ENCODE measurements around the gene ARHGEF4.

The ARHGEF4 gene

DNA sequence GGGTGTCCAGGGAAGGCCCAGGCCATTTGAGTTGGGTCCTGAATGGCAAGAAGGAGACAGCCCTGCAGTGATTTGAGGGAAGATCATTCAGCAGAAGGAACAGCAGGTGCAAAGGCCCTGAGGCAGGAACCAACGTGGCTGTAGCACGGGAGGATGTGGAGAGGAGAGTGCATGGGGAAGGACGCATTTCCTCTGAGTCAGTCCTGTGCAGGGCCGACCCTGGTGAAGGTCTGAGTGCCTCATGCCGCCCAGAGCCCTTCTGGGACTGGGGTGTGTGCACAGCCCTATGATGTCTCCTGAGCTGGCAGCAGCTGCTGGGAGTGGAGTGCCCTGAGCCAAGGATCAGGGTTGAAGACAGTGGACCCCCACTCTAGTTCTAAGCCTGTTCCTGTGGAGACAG is 17.9 kb upstream of the ARHGEF4 start:
- no peak for DNase-seq (ENCODE audit: low spot score)

DNA sequence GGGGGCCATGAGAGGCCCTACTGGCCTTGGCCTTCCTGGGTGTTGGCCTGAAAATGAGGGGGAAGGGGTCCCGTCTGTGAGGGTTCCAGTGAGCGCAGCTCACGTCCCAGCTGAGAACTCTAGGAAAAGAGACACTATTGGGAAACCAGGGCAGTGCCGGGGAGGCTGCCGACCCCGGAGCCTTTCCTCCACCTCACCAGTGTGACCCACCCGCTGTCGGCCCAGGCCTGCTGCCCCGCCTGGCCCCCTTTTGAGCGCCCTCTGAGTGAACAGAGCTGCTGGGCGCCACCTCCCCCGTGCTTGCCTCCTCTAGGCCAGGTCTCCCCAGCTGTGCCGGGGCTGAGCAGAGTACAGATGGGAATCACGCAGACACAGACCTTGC is 17.5 kb upstream of the ARHGEF4 start:
- DNase-seq (ENCODE audit: low spot score): no peak

DNA sequence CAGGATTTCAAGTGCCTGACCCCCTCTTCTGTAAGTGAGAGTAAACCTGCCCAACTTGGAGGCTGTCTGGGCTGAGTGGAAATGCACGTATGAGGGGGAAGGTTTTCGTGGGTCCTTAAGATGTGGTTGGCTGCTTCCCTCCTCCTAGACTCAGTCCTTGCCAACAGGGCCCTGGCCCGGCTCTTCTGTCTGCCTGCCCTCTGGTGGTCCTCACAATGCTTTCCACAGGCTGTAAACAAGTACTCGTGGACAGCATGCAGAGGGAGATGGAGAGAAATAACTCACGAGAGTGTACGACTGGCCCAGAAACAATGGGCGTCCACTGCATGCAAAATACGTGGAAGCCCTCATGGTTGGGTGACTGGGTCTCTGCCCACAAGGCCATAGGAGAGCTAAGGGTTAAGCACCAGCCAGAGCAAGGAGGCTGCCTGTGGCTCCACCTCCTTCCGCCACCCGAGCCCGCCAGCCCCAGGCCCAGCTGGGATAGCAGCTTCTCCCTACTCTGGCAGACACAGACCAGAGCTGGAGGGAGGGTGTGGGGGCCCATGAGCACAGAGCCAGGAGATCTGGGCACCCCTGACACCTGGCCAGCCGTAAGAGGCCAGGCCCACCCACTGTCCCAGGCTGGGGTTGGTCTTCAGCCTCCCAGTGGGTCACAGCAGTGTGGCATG is 17.0 kb upstream of the ARHGEF4 start:
- no peak for DNase-seq (ENCODE audit: low spot score)

DNA sequence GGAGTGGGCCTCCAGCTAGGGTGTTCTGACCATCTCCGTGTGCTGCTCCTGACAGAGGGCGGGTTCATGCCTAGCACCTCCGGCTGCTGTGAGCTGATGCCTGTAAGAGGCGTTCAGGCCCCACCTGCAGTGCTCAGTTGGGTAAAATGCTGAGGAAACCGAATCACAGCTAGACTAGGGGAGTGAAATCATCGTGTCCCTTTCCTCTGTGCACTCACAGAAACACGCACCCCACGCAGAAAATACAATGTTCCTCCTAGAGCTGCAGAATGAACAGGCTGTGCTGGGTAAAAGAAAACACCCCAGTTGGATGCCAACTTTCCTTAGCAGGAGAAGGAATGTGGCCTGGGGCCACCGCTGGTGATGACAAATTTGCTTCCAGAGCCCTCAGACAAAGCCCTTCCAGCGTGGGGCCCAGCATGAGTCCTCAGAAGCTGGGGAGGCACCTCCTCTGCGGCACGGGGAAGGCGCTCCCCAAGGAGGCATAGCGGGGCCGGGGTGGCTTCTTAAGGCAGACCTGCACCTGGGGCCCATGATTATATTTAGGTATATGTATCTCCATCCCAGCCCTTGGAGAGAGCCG is 16.3 kb upstream of the ARHGEF4 start:
- DNase-seq (ENCODE audit: low spot score): no peak

DNA sequence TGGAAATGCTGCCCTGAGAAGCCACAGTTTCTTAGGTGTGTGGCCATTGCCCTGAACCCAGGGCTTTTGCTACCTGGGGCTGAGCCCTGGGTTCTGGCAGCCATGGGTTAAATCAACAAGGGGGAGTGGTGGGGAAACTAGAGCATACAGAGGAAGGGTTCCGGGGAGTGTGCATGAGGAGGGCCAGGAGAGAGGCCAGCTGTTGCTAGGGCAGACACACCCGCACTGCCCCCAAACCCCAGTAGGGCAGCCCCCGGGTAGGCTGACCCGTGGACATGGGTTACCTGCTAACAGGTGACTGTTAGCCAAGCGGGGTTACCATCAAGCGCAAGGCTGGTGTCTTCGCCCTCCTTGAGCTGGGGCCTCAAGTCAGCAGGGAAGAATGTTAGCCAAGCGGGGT is 14.8 kb upstream of the ARHGEF4 start:
- no peak for DNase-seq (ENCODE audit: low spot score)

DNA sequence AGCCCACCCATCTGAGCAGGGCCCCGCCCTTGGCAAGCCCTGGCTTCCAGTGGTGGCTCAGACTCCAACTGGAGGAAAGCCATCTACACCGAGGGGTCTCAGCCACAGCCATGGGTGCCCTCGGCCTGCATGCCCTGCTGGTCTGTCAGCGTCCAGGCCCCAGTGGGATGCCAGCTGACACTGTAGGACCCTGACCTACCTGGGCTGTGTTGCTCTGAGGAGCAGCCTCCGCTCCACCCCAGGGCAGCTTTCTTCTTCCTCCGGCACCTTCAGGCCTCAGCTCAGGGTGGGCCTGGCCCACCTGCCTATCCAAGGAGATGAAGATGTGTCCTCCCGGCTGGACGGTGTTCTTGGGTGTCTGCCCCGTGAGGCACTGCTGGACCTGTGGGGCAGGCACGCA is 13.9 kb upstream of the ARHGEF4 start:
- DNase-seq (ENCODE audit: low spot score): no peak

DNA sequence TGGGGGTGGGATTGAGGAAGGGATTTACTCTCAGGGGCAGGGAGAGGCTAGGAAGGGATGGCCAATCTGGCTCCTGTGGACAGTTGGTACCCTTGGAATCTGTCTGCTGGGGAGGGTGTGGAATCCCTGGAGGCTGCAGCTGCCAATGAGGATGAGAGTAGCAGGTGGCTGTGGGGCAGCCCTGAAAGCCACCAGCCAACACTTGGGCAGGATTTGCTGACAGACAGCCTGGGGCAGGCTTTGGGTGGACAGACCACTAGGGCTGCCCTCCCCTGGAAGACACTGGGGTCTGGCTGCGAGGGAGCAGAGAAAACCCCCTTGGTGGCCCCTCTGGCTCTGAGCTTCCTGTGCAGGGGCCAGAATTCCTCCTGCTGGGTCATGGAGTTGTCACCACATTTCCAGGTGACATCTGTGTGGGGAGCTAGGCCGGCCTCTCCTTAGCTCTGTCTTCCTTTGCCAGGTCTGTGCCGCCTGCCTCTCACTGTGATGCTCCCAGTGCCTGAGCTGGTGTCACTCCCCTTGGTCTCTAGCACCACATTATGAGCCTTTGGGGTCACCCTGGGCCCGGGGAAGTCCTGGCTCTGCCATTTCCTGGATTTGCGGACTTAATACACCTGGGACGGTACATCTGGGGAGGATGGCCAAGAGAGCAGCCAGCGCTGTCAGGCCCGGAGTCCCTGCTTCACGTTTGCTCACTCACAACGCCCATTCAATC is 13.4 kb upstream of the ARHGEF4 start:
- DNase-seq (ENCODE audit: low spot score): no peak

DNA sequence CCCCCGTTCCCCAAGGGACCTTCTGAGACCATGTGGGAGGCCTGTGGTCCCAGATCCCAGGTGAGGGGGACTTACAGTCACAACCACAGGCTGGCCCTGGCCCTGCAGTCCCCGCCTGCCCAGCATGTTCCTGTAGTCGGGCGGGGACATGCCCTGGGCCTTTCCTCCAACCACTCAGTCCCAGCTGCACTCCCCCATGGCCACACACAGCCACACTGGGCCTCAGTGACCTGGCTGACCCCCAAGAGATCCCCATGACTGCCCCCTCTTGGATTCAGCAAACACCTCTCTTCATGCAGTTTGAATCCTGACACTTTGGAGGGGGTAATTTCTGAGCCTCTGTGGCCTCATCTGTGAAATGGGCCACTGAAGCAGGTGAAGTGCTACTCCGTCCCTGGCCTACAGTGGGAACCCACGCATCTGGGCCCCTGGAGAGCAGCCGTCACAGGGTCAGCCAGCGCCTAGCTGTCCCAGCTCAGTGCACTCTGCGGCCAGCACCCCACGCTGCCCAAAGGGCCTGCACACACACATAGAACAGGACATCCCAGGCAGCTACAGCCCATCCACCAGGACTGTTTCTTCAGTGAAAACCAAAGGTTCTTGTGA is 12.7 kb upstream of the ARHGEF4 start:
- DNase-seq (ENCODE audit: low spot score): no peak

DNA sequence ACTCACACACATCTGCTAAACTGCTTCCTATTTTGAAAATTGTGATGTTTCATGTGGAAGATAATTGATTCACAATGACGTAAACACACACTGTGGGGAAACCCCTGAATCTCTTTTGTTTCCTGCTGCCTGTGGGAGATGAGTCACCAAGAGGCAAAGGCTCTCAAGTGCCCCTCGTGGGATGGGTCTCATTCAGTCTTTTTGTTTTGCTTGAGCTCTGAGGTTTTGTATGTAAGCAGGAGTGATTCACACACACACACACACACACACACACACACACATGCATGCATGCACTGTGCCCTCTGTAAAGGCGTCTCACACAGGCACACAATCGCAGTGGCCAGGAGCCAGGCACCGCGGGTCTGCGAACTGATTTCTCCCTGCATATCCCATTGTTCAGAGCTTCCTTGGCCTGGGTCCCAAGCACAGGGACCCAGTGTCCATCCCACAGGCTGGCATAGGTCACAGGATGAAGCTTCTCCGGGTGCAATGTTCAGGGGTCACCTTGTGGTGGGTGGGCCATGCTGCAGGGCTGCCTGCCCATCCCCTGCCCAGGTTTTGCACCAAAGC is 12.1 kb upstream of the ARHGEF4 start:
- DNase-seq (ENCODE audit: low spot score): peak; percentile 97

DNA sequence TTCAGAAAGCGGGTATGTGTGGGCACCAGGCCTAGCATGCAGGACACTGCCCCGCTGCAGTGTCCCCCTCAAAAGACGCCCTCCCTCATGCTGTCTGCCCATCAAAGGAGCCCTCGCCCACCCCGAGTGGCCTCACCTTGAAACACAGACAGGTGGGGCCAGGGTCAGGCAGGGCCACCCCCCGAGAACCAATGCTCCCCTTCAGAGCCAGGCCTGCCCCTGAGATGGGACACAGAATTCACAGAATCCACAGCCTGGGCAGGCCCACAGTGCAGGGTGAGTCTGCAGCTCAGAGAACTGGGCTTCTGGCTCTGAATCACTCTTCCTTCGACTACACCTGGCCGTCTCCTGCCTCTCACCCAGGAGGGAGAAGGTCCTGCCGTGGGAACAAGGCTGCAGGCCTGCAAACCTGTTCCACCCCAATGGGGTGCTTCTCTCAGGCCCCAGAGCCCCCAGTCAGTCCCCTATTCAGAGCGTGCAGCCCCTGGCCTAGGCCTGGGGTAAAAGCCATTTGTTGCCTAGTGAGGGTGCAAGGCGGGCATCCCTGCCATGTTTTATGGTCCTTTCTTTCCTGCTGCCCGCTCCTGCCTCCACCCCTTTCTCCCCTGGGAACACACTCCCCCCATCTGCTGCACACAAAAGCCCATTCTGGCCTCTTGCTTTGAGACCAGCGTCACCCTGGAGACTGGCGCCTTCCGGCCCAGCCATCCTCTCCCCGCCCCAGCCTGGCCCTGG is 11.3 kb upstream of the ARHGEF4 start:
- DNase-seq (ENCODE audit: low spot score): no peak

DNA sequence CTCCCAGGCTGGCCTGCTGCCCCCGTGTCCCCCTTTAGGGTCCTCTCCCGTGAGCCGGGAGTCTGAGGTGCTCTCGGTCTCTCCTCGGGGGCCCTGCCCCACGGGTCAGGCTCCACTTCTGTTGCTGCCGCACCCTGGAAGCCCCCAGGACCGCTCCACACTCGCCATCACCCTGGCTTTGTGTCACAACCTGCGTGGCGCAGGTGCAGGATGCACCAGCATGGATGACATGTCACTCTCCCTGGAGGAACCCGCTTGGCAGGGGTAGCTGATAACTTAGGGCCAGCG is 10.8 kb upstream of the ARHGEF4 start:
- no peak for DNase-seq (ENCODE audit: low spot score)

DNA sequence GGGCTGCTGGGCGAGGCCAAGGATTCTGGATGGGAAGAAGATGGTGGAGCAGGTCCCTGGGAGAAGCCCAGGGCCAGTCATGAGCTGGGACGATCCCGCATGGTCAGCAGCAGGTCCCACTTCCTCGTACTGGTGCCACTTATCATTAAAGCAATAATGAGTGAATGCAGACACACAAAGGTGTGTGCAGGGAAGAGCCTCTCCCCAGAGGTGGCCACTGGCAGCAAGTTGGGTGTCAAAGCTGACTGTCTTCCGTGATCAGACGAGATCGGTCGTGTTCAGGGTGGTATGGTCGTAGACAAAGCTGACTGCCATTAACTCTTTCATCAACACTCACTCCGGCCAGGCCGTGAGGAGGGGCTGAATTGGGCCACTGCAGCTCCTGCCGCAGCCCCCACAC is 10.3 kb upstream of the ARHGEF4 start:
- DNase-seq (ENCODE audit: low spot score): no peak

DNA sequence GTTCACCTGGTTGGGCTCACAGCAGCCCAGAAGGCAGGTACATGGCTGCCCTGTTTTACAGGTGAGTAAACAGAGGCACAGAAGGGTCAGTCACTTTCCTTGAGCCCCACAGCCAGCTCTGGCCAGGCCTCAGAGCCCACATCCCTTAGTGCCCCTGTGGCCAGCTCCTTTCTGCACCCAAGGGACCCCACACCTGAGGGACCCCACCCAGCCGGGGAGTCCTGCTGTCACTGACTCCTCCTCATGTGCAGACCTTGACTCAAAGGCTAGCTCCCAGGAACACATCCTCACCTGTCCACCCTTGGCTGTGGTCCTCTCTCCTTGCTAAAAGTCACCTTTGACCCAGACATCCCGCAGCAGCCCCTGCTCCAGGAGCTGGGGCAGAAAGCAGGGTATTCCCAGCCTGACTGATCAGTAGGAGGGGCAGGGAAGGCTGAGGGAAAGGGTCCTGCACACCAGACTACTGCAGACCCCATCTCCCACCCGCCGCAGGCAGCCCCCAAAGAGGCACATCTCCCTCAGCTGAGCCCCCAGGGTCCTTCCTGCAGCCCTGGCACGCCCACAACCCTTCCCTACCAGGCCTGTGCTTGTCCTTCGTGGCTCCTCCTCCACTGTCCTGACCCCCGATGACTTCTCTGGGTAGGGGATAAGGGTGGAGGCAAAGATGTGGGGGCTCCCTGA is 9.8 kb upstream of the ARHGEF4 start:
- DNase-seq (ENCODE audit: low spot score): no peak

DNA sequence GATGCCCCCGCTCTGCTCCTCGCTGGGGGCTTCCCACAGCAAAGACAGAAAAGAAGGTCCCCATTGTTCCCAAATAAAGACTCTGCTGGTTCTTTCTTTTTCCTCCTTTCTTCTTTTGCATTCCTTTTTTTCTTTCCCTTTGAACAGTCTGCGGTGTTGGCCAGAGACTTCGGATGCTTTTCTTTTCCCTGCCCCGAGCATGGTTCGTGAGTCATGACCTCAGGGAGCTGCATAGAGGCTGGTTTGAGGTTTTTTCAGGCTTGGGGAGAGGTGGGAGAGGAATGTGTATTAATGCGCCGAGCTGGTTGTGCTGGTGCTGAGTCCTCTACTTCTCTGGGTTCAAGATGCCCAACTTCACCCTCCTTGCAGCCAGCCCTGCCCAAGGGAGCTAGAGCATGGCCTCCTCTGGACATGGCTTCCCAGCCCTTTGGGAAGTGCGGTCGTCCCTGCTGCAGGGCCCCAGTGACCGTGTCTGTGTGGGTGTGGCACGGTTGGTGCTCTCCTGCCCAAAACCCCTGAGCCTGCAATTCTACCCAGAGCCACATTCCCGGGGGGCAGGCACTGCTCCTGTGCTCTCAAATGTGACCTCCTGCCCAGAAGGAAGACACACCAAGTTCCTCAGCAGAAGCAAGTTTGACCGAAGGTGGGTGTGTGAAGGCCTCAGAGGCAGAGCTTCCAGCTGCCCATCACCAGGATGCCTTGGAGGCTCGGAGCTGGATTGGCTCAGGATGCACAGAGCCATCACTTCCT is 9.0 kb upstream of the ARHGEF4 start:
- peak; percentile 32 for DNase-seq (ENCODE audit: low spot score)

DNA sequence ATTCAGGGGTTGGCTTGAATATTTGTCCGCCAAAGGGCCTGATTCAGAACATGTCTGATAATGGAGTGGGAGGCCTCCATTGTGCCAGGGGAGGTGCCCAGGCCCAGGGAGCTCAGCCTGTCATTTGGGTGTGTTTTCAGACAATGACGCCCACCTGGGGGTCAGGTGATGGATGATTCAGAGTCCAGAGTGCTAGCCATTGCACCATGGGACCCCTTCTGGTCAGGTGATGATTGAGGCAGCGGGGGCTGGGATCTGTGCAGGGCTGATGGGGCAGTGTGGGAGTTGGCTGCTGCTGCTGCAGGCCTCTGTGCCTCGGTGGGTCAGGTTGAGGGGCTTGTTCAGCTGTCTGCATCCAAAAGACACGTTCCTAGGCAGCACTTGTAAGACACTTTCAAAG is 8.3 kb upstream of the ARHGEF4 start:
- no peak for DNase-seq (ENCODE audit: low spot score)

DNA sequence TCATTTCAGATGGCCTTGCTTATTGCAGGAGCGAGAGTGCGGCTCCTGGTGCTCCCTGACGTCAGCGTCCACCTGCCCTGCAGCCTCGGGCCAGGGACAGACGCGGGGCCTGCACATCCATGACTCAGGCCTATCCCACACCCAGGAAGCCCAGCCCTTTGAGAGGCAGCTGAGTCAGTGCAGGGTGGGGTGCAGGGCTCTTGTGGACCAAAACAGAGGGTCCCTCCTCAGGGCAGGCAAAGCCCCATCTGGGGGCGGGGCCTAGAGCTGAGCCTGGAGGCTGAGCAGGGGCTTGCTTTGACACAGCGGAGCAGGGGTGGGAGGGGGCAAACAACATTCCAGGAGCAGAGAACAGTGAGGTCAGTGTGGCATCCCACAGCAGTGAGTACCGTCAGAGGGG is 7.7 kb upstream of the ARHGEF4 start:
- no peak for DNase-seq (ENCODE audit: low spot score)

DNA sequence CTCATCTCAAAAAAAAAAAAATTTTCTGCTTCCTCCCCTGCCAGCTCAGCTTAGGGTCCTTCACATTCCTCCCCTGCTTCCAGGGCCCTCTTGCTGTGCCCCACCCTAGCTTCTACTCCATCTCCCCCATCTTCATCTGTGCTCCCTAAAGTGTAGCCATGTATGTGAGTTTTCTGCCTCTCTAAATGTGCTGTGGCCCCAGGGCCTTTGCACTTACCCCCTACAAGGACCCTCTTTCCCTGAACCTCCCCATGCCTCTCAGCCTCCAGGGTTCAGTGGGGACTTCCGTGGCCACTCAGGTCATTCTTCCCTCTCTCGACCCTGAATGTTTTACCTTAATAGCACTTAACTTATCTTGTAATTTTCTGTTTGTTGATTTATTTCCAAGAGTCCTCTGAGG is 6.2 kb upstream of the ARHGEF4 start:
- no peak for DNase-seq (ENCODE audit: low spot score)

DNA sequence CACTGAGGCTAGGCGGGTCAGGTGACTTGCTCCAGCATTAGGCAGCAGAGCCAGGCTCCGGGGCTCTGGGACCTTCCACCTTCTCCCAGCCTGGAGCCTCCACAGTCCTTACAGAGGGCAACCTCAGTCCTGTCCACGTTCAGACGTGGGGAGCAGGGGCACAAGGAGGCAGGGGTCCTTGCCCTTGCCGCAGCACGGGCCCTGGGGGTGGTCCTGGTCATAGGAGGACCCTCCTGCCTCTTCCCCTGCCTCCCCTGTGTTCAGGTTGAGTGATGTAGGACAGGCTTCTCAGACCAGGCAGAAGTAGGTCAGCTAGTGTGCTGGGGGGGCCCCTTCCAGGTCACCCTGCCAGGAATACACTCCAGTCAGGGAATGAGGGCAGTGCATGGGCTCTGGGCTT is 5.4 kb upstream of the ARHGEF4 start:
- DNase-seq (ENCODE audit: low spot score): no peak

DNA sequence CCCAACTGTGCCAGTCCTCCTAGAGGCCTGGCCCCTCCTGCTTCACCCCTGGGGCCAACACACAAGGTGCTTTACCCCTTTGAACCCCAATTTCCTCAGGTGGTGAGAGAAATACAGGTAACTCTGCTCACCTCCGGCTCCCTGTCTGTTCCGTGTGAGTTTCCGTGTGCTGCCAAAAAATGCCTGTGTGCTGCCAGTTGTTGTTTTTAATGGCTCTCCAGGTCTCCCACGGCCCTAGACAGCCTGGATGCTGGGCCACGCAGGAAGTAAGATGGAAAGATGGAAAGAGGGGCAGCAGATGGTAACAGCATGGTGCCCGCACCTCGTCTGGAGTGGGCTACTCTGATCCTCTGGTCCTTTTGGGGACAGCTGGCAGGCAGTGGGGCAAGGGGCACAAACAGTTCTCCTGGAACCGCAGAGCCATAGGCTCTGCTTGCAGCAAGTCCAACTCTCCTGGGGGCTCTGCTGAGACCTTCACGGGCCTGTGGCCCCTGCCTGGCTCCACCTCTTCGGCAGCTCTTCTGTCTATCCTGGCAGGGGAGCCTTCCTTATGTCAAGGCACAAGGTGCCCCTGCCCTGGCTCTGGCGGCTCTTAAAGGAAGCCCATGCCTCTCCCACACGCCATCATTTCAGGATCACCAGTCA is 4.3 kb upstream of the ARHGEF4 start:
- no peak for DNase-seq (ENCODE audit: low spot score)

DNA sequence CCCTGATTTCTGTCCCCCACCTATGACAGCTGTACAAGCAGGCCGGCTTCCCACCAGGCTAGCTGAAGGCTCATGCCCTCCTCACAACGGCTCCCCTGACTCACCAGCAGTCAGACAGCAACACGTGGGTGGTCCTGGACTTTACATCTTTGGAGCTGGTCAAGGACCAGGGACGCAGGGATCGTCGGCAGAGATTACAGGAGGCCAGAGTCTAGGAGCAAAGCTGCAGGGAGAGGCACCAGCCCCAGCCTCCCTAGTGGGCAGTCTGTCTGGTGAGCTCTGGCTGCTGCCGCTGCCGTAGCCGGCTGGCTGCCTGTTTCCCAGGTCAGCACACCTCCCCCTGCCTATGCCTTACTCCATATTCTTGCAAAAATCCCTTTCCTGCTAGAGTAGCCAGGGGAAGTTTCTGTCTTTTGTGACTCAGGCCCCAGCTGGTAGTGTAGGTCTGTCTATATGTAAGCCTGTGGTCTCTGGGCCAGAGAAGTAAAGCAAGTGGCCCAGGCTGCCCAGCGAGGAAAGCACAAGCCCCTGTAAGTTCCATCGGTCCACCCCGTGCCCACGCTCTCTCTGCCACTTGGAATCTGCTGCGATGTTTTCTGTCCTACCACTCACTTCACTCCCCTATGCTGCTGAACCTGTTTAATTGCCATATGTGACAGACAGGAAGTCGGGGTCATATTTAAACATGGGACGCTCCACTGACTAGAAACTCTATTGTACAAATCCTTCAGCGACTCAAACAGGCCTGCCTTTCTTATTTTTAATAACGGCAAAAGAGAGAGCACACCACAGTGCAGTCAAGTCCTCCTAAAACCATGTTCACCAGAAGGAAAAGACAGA is 2.4 kb upstream of the ARHGEF4 start:
- no peak for DNase-seq (ENCODE audit: low spot score)
